ENCODE results near the gene CAMK1D. TPM values are rescaled to one million over a fixed set of nuclear protein-coding genes. Genes with fewer than 3 reads are reported as not detected.

The CAMK1D gene
- total RNA-seq, 1 experiment from 2014 or later, result 10.2 TPM

DNA sequence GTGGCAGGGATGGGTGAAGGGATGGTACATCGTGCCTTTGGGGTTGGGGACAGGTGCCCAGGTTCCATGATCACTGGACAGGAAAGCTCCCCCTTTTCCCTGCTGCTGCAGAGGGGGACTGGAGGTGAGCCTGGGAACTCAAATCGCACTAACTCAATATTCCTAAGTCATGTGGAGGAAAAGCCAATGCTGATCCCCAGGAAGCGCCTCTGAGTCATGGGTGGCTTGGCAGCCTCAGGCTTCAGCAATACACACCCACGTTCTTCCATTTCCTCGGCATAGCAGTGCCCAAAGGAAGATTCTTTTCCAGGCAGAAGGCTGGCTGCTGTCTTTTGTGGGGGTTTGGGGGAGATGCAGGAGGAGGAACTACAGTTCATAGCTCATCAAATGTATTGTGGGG is 486.4 kb downstream of the CAMK1D start:
- no peak overlapping the region for H3K27ac Mint-ChIP-seq
- ChIA-PET POLR2A (no interaction called here), CTCF (no interaction called here)
- no peak for ATAC-seq
- H3K4me1 Mint-ChIP-seq, result peaks cover 14% of the 10 kb centered on the region
- H3K9me3 Mint-ChIP-seq, result no peaks in the 10 kb centered on the region
- no peaks in the 10 kb centered on the region for H3K36me3 Mint-ChIP-seq
- no peak overlapping the region for H3K4me3 Mint-ChIP-seq
- DNase-seq (ENCODE audit: low spot score), result no peak
- H3K27me3 Mint-ChIP-seq (ENCODE audit: low read depth), result no peaks in the 10 kb centered on the region
- TF ChIP-seq TCF7 (CRISPR knock-in tag; IDR thresholded peaks at IDR 0.05; ENCODE audit: low read depth) (no peak), ELF4 (CRISPR knock-in tag; IDR thresholded peaks at IDR 0.05; ENCODE audit: low read depth) (no peak), FOXP4 (CRISPR knock-in tag; IDR thresholded peaks at IDR 0.05) (no peak), AR (CRISPR knock-in tag; IDR thresholded peaks at IDR 0.05) (no peak), MYBL2 (CRISPR knock-in tag; IDR thresholded peaks at IDR 0.05) (no peak), USF2 (CRISPR knock-in tag; IDR thresholded peaks at IDR 0.05) (no peak), ZNF138 (CRISPR knock-in tag; conservative IDR thresholded peaks at IDR 0.05) (no peak), ETV6 (CRISPR knock-in tag; IDR thresholded peaks at IDR 0.05) (no peak), GTF2I (CRISPR knock-in tag; conservative IDR thresholded peaks at IDR 0.05) (no peak), HMGXB4 (CRISPR knock-in tag; IDR thresholded peaks at IDR 0.05) (no peak)
- TF ChIP-seq, protein P1, sequence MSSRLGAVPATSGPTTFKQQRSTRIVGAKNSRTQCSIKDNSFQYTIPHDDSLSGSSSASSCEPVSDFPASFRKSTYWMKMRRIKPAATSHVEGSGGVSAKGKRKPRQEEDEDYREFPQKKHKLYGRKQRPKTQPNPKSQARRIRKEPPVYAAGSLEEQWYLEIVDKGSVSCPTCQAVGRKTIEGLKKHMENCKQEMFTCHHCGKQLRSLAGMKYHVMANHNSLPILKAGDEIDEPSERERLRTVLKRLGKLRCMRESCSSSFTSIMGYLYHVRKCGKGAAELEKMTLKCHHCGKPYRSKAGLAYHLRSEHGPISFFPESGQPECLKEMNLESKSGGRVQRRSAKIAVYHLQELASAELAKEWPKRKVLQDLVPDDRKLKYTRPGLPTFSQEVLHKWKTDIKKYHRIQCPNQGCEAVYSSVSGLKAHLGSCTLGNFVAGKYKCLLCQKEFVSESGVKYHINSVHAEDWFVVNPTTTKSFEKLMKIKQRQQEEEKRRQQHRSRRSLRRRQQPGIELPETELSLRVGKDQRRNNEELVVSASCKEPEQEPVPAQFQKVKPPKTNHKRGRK (CRISPR knock-in tag; IDR thresholded peaks at IDR 0.05; ENCODE audit: borderline replicate concordance), result no peak
- TF ChIP-seq, protein P2, sequence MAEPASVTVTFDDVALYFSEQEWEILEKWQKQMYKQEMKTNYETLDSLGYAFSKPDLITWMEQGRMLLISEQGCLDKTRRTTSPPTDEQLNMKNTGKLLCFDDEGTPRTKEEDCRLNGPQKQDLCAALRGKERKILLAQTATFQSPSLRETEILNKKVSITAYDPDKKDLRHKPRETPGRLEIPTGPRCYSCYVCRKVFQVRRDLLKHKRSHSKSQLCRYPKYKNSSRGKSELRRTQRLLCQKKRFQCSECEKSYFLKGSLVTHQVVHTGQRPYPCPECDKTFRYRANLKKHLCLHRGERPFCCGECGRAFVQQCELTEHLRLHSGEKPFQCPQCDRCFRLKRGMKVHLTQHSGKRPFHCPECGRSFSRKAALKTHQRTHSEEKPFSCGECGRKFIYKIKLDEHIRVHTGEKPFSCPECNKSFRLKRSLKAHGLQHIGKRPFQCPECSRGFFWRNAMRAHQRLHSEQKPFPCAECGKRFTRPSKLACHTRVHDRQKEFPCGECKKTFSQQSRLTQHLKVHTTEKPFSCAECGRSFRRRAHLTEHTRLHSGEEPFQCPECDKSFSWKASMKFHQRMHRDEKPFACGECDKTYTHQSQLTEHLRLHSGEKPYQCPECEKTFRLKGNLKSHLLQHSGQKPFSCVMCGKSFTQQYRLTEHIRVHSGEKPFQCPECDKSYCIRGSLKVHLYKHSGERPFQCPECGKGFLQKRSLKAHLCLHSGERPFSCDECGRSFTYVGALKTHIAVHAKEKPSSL (CRISPR knock-in tag; conservative IDR thresholded peaks at IDR 0.05), result no peak

- Mint-ChIP-seq H3K27ac (no peak overlapping the region), H3K4me3 (no peak overlapping the region), H3K36me3 (no peaks in the 10 kb centered on the region), H3K4me1 (peaks cover 14% of the 10 kb centered on the region), H3K27me3 (ENCODE audit: low read depth) (no peaks in the 10 kb centered on the region), H3K9me3 (no peaks in the 10 kb centered on the region)
- CTCF ChIA-PET, result interaction anchor here (2.9 kb wide), 1 partner anchor 9 kb away, joined by 10 read pairs; no protein-coding TSS in a partner anchor
- no peak for ATAC-seq
- DNase-seq (ENCODE audit: low spot score), result no peak
- POLR2A ChIA-PET, result no interaction called here
- no peak for TF ChIP-seq GRHL2 (CRISPR knock-in tag; IDR thresholded peaks at IDR 0.05; ENCODE audit: insufficient replicate concordance, severe bottlenecking)
- TF ChIP-seq ZNF263 (CRISPR knock-in tag; IDR thresholded peaks at IDR 0.05; ENCODE audit: low read depth), result no peak
- no peak for TF ChIP-seq EMX1 (CRISPR knock-in tag; IDR thresholded peaks at IDR 0.05)
- no peak for TF ChIP-seq CREB1 (CRISPR knock-in tag; IDR thresholded peaks at IDR 0.05)
- TF ChIP-seq CBFB (CRISPR knock-in tag; IDR thresholded peaks at IDR 0.05; ENCODE audit: low read depth), result no peak
- no peak for TF ChIP-seq RELA (CRISPR knock-in tag; IDR thresholded peaks at IDR 0.05; ENCODE audit: borderline replicate concordance)
- no peak for TF ChIP-seq OVOL2 (CRISPR knock-in tag; IDR thresholded peaks at IDR 0.05; ENCODE audit: borderline replicate concordance)
- TF ChIP-seq ETV6 (CRISPR knock-in tag; IDR thresholded peaks at IDR 0.05), result no peak
- no peak for TF ChIP-seq JAZF1 (CRISPR knock-in tag; IDR thresholded peaks at IDR 0.05)
- TF ChIP-seq GABPB1 (CRISPR knock-in tag; IDR thresholded peaks at IDR 0.05), result no peak
- no peak for TF ChIP-seq CREM (CRISPR knock-in tag; IDR thresholded peaks at IDR 0.05)
Measured at GRCh38 chr10:12838366-12838765, 489.0 kb downstream of the CAMK1D start.

Measured in WTC11 (cell line).